KMS-11 (cell line): Measurements from ENCODE around the gene TCF7L1.

Source experiments
- H2AFZ ChIP-seq: fragments of 200-600 bp; sonication (generic); 2 replicates; pipeline ENCODE4 v1.6.1; 2016; ENCODE audit warnings: antibody characterized with exemption, mixed run types, low read depth
- H3K27ac ChIP-seq: fragments of 200-600 bp; sonication (generic); 2 replicates; pipeline ENCODE4 v1.6.1; 2016; ENCODE audit warnings: mild to moderate bottlenecking, mixed run types
- H3K27me3 ChIP-seq: fragments of 200-600 bp; sonication (generic); 2 replicates; pipeline ENCODE4 v1.6.1; 2017; ENCODE audit warnings: mild to moderate bottlenecking, low read depth, mixed run types, moderate library complexity; ENCODE audit not compliant: insufficient read depth
- H3K36me3 ChIP-seq: fragments of 200-600 bp; sonication (generic); 2 replicates; pipeline ENCODE4 v1.6.1; 2017; ENCODE audit warnings: mild to moderate bottlenecking, mixed run types; ENCODE audit not compliant: insufficient read depth
- H3K4me1 ChIP-seq: fragments of 200-600 bp; sonication (generic); 2 replicates; pipeline ENCODE4 v1.6.1; 2016; ENCODE audit warnings: mild to moderate bottlenecking, low read depth, mixed run types; ENCODE audit not compliant: poor library complexity, severe bottlenecking
- H3K4me2 ChIP-seq: fragments of 200-600 bp; sonication (generic); 2 replicates; pipeline ENCODE4 v1.7.0; 2016; ENCODE audit warnings: mild to moderate bottlenecking, mixed run types
- H3K4me3 ChIP-seq: fragments of 200-600 bp; sonication (generic); IDR thresholded peaks from 2 replicates; pipeline ENCODE4 v1.6.1; 2017; ENCODE audit warnings: low read depth, low read length, mixed read lengths; ENCODE audit not compliant: insufficient read depth
- H3K79me2 ChIP-seq: fragments of 200-600 bp; sonication (generic); 2 replicates; pipeline ENCODE4 v1.6.1; 2016; ENCODE audit warnings: low read depth, mixed run types; ENCODE audit not compliant: insufficient read depth
- H3K9ac ChIP-seq: fragments of 200-600 bp; sonication (generic); 2 replicates; pipeline ENCODE4 v1.6.1; 2016; ENCODE audit warnings: mild to moderate bottlenecking, mixed run types
- H4K20me1 ChIP-seq: fragments of 200-600 bp; sonication (generic); 2 replicates; pipeline ENCODE4 v1.6.1; 2016; ENCODE audit warnings: mild to moderate bottlenecking, mixed run types; ENCODE audit not compliant: insufficient read depth
- CTCF ChIP-seq: fragments of 200-600 bp; sonication (generic); conservative IDR thresholded peaks from 2 replicates; pipeline ENCODE4 v1.6.1; 2017; ENCODE audit warnings: low read depth, mild to moderate bottlenecking, antibody characterized with exemption, low read length, moderate library complexity, mixed read lengths

Gene TCF7L1

DNA sequence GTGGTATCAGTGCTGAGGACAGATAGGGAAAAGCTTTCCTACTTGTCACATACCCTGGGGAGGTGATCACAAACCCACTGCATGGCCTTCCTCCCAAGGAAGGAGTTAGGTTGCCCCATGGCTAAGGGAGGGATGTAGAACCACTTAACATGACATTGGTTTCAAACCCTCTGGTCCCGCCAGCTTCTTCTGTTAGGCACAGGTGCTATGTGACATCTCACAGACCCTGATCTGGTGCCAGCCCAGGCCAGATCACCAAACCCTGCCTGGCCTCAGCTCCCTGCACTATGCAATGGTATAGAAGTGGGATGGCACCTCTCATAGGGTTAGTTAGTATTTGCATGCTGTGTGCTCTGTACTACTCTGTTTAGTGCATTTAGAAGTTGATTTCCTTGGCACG, 58.0 kb downstream of the TCF7L1 start:
- no peaks in the 10 kb centered on the region for H4K20me1 ChIP-seq
- H3K4me3 ChIP-seq = no peak overlapping the region
- no peaks in the 10 kb centered on the region for H3K36me3 ChIP-seq
- H3K27me3 ChIP-seq = no peaks in the 10 kb centered on the region
- no peaks in the 10 kb centered on the region for H3K79me2 ChIP-seq
- no peak overlapping the region for H3K9ac ChIP-seq
- no peaks in the 10 kb centered on the region for H3K4me1 ChIP-seq
- no peak overlapping the region for H3K27ac ChIP-seq
- H2AFZ ChIP-seq = no peak overlapping the region
- no peak overlapping the region for H3K4me2 ChIP-seq
- TF ChIP-seq CTCF = no peak

DNA sequence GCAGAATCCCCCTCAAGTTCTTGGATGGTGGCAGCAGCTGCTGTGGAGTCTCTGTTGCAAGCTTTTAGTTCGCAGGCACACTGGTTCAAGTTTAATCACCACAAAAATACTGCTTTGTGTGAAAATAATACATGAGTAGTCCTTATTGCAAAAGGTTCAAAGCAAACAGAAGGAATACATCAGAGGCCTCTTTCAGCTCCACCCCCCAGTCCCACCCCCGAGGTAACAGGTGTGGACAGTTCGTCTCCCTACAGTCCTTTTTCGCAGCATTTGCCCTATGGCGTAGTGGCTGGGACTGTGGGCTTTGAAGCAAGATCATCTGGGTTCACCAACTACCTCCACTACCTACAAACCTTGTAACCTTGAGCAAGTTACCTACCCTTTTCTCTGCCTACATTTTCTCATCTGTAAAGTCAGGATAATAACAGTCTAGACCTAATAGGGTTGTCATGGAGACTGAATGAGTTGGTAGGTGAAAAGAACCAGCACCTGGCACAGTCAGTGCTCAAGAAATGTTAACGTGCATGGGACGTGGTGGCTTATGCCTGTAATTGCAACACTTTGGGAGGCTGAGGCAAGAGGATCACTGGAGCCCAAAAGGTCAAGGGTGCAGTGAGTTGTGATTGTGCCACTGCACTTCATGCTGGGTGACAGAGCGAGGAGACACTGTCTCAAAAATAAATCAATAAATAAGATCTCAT, 61.7 kb downstream of the TCF7L1 start:
- Histone ChIP-seq H3K4me2 (no peak overlapping the region), H3K4me3 (no peak overlapping the region), H4K20me1 (no peaks in the 10 kb centered on the region), H3K36me3 (no peaks in the 10 kb centered on the region), H3K27me3 (no peaks in the 10 kb centered on the region), H3K27ac (no peak overlapping the region), H3K79me2 (no peaks in the 10 kb centered on the region), H2AFZ (no peak overlapping the region), H3K4me1 (no peaks in the 10 kb centered on the region), H3K9ac (no peak overlapping the region)
- TF ChIP-seq CTCF = no peak

DNA sequence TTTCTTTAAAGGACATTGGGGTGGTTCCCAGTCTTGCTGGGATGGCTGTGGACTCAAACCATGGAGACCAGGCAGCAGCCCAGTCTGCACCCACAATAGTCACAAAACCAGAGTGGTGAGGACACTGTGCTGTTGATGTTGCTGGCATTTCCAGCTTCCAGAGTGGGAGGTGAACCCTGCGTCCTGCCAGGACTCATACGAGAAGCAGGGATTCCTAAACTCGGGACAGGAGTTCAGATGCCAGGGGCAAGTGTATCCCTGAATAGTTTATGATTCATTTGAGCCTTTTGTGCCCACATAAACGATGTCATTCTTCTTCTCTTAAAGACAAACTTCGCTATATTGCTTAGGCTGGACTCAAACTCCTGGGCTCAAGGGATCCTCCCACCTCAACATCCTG, 62.8 kb downstream of the TCF7L1 start:
- Histone ChIP-seq H2AFZ (no peak overlapping the region), H4K20me1 (no peaks in the 10 kb centered on the region), H3K4me1 (no peaks in the 10 kb centered on the region), H3K9ac (no peak overlapping the region), H3K27me3 (no peaks in the 10 kb centered on the region), H3K36me3 (no peaks in the 10 kb centered on the region), H3K27ac (no peak overlapping the region), H3K79me2 (no peaks in the 10 kb centered on the region), H3K4me3 (no peak overlapping the region), H3K4me2 (no peak overlapping the region)
- TF ChIP-seq CTCF = no peak

GRCh38 chr2:85199698-85200097, 66.5 kb downstream of the TCF7L1 start:
- no peak for TF ChIP-seq CTCF
- H3K4me1 ChIP-seq = no peaks in the 10 kb centered on the region
- H3K9ac ChIP-seq = no peak overlapping the region
- no peaks in the 10 kb centered on the region for H3K27me3 ChIP-seq
- H3K36me3 ChIP-seq = no peaks in the 10 kb centered on the region
- no peak overlapping the region for H3K4me2 ChIP-seq
- no peak overlapping the region for H2AFZ ChIP-seq
- H3K79me2 ChIP-seq = no peaks in the 10 kb centered on the region
- H3K4me3 ChIP-seq = no peak overlapping the region
- H4K20me1 ChIP-seq = no peaks in the 10 kb centered on the region
- H3K27ac ChIP-seq = no peak overlapping the region
